Uterus (tissue), 4 donors: ENCODE measurements around the gene GAL3ST1. TPM values are rescaled to one million over a fixed set of nuclear protein-coding genes. Genes with fewer than 3 reads are reported as not detected.
"Not testable (repeated sequence)": the region's sequence is repeated elsewhere in the genome, so short reads cannot be mapped to it uniquely, and the experiment has no call there.

Experiments used
- DNase-seq, 2 donors: peaks; one replicate each; pipeline ENCODE4 v3.0.0-alpha.2; 2019 to 2020
- H3K27ac ChIP-seq, 2 donors: fragments of 200-600 bp; sonication (generic); 1 replicate in 1 of 2; 2 replicates in 1 of 2; pipeline ENCODE4 v1.5.1; 2016 to 2018
- H3K27me3 ChIP-seq, 2 donors: fragments of 200-600 bp; sonication (generic); one replicate each; pipeline ENCODE4 v1.5.1; 2018 to 2019; ENCODE audit warnings: control low read depth in 1 of 2
- H3K36me3 ChIP-seq, 2 donors: fragments of 200-600 bp; sonication (generic); one replicate each; pipeline ENCODE4 v1.5.1; 2019; ENCODE audit warnings: control low read depth in 1 of 2
- H3K4me1 ChIP-seq, 2 donors: fragments of 200-600 bp; sonication (generic); one replicate each; pipeline ENCODE4 v1.5.1; 2018 to 2019; ENCODE audit warnings: control low read depth in 1 of 2
- H3K4me3 ChIP-seq, 2 donors: fragments of 200-600 bp; sonication (generic); 1 replicate in 1 of 2; 2 replicates in 1 of 2; pipeline ENCODE4 v1.5.1; 2018 to 2019; ENCODE audit warnings: mild to moderate bottlenecking in 1 of 2
- H3K9me3 ChIP-seq, 2 donors: fragments of 200-600 bp; sonication (generic); one replicate each; pipeline ENCODE4 v1.5.1; 2019; ENCODE audit warnings: control low read depth in 1 of 2
- CTCF ChIP-seq, 4 experiments: fragments of 200-600 bp in 2 of 4; fragments of 450-650 bp in 2 of 4; sonication (generic) in 2 of 4; IDR thresholded peaks; one replicate each; pipeline ENCODE4 v1.5.1; 2016 to 2019; ENCODE audit warnings: antibody characterized with exemption in 4 of 4, mild to moderate bottlenecking in 2 of 4, moderate library complexity in 1 of 4
- POLR2A ChIP-seq, 2 donors: fragments of 450-650 bp; IDR thresholded peaks; one replicate each; pipeline ENCODE4 v1.6.1; 2016; ENCODE audit warnings: antibody characterized with exemption in 2 of 2, mild to moderate bottlenecking in 1 of 2, moderate library complexity in 1 of 2
- intact Hi-C: fragments of 100-400 bp; cut with DNase I; formaldehyde crosslinking; loops from one replicate; pipeline ENCODE4 v1.15.1; 2023; ENCODE audit warnings: low total_unique reads
- total RNA-seq, 4 donors: library from RNA; depleted of rRNA in 3 of 4; stranded (reverse); fragments of >200 nt in 3 of 4; gene quantifications; one replicate each; pipeline versions ENCODE4 v1.1.0 to v1.2.4, GENCODE V29; 2014 to 2023
- donor health status: DM: yes; HTN: yes; CAD: no.

GAL3ST1 gene
- total RNA-seq, 4 donors from 2014 or later: 0.26 to 6.6 (median 1.2) TPM; not detected in 1

GRCh38 chr22:30552719-30553118 lies 21.7 kb downstream of the GAL3ST1 start:
- no peak for TF ChIP-seq POLR2A (IDR thresholded peaks at IDR 0.05)
- no peak for TF ChIP-seq CTCF (IDR thresholded peaks at IDR 0.05)
- intact Hi-C loops: no loop called here

GRCh38 chr22:30551813-30552212 lies 22.7 kb downstream of the GAL3ST1 start:
- H3K4me1 ChIP-seq, DNase-seq, H3K4me3 ChIP-seq, H3K27me3 ChIP-seq, H3K36me3 ChIP-seq, H3K27ac ChIP-seq, intact Hi-C loops, H3K9me3 ChIP-seq: not testable (repeated sequence)

More at GRCh38 chr22:30552719-30553118, 21.7 kb downstream of the GAL3ST1 start:
- no peaks in the 10 kb centered on the region for H3K27me3 ChIP-seq
- H3K36me3 ChIP-seq: no peaks in the 10 kb centered on the region
- DNase-seq: no peak
- no peak overlapping the region for H3K4me3 ChIP-seq
- H3K9me3 ChIP-seq: no peaks in the 10 kb centered on the region
- H3K4me1 ChIP-seq: no peaks in the 10 kb centered on the region
- no peak overlapping the region for H3K27ac ChIP-seq

GRCh38 chr22:30547188-30547587 lies 27.3 kb downstream of the GAL3ST1 start:
- TF ChIP-seq CTCF (IDR thresholded peaks at IDR 0.05) (no peak), POLR2A (IDR thresholded peaks at IDR 0.05) (no peak)
- intact Hi-C loops: no loop called here
- H3K27me3 ChIP-seq: no peaks in the 10 kb centered on the region

GRCh38 chr22:30546616-30547015 lies 27.8 kb downstream of the GAL3ST1 start, which contains the start of gene SEC14L6:
Gene SEC14L6 (minus strand): TSS chr22:30546741. CDS start chr22:30546682, 59 bp downstream.
- Histone ChIP-seq H3K27me3 (no peaks in the 10 kb centered on the region), H3K36me3 (no peaks in the 10 kb centered on the region), H3K27ac (no peak within 1 kb of the TSS), H3K4me3 (no peak within 1 kb of the TSS), H3K4me1 (no peaks in the 10 kb centered on the region), H3K9me3 (no peaks in the 10 kb centered on the region)
- TF ChIP-seq POLR2A (IDR thresholded peaks at IDR 0.05): no peak
- no peak for TF ChIP-seq CTCF (IDR thresholded peaks at IDR 0.05)
- intact Hi-C loops: no loop called here
- DNase-seq: no peak

More at GRCh38 chr22:30547188-30547587, 27.3 kb downstream of the GAL3ST1 start:
- no peaks in the 10 kb centered on the region for H3K4me1 ChIP-seq
- no peak for DNase-seq
- H3K4me3 ChIP-seq: no peak overlapping the region
- no peaks in the 10 kb centered on the region for H3K36me3 ChIP-seq
- no peaks in the 10 kb centered on the region for H3K9me3 ChIP-seq
- no peak overlapping the region for H3K27ac ChIP-seq

- DNase-seq: no peak
- no peak for TF ChIP-seq CTCF (IDR thresholded peaks at IDR 0.05)
- no peak for TF ChIP-seq POLR2A (IDR thresholded peaks at IDR 0.05)
- Histone ChIP-seq H3K27ac (no peak overlapping the region), H3K4me1 (no peaks in the 10 kb centered on the region), H3K36me3 (no peaks in the 10 kb centered on the region), H3K4me3 (no peak overlapping the region), H3K27me3 (no peaks in the 10 kb centered on the region), H3K9me3 (no peaks in the 10 kb centered on the region)
- intact Hi-C loops: no loop called here
Observed at GRCh38 chr22:30542811-30543188, 31.7 kb downstream of the GAL3ST1 start.
